Pancreas (tissue), 10 donors: ENCODE results near the gene TENT5C. TPM values are rescaled to one million over a fixed set of nuclear protein-coding genes. Genes with fewer than 3 reads are reported as not detected.
"Not testable (repeated sequence)": the region's sequence is repeated elsewhere in the genome, so short reads cannot be mapped to it uniquely, and the experiment has no call there.

Experiments
- ATAC-seq, 4 donors: fragments of 200-7000 bp; cut with Tn5 transposase; one replicate each; pipeline versions ENCODE4 v1.8.0 to v1.9.1; 2020; ENCODE audit warnings: mild to moderate bottlenecking in 4 of 4, moderate library complexity in 4 of 4
- DNase-seq, 6 donors: peaks; one replicate each; pipeline ENCODE4 v3.0.0-alpha.2; 2020
- FAIRE-seq: peaks from 2 replicates; lab custom pipeline; 2012; peaks lifted over from hg19 to GRCh38; lab: Jason Lieb, UNC
- H3K27ac ChIP-seq, 4 donors: fragments of 200-600 bp; sonication (generic); 1 replicate in 3 of 4; 2 replicates in 1 of 4; pipeline versions ENCODE4 v1.5.0 to v1.8.0; 2020
- H3K27me3 ChIP-seq, 4 donors: fragments of 200-600 bp; one replicate each; pipeline ENCODE4 v1.8.0; 2021
- H3K36me3 ChIP-seq, 3 donors: fragments of 200-600 bp; sonication (generic) in 1 of 3; one replicate each; pipeline versions ENCODE4 v1.5.0 to v1.8.0; 2020 to 2021
- H3K4me1 ChIP-seq, 3 donors: fragments of 200-600 bp; one replicate each; pipeline ENCODE4 v1.8.0; 2021
- H3K4me3 ChIP-seq, 4 donors: fragments of 200-600 bp; sonication (generic) in 2 of 4; one replicate each; pipeline versions ENCODE4 v1.5.0 to v1.8.0; 2020 to 2021
- H3K9me3 ChIP-seq, 4 donors: fragments of 200-600 bp; one replicate each; pipeline ENCODE4 v1.8.0; 2021
- CTCF ChIP-seq, 4 donors: fragments of 200-600 bp; sonication (generic) in 3 of 4; IDR thresholded peaks; one replicate each; pipeline versions ENCODE4 v1.5.0 to v1.8.0; 2021; ENCODE audit warnings: antibody characterized with exemption in 4 of 4
- WGBS, 2 donors: extraction: QIAGEN DNeasy Blood & Tissue Kit; methylation state at CpG; one replicate each; pipeline ENCODE4 v1.1.7; 2013; 5-methylcytosine and 5-hydroxymethylcytosine counted together
- intact Hi-C, 3 donors: fragments of 100-400 bp; cut with DNase I; formaldehyde crosslinking; loops; one replicate each; pipeline versions ENCODE4 v1.11.1 to v1.14.2; 2022
- polyA plus RNA-seq, 2 donors: library from polyadenylated mRNA; stranded (reverse); fragments of 200-250 nt; gene quantifications; one replicate each; pipeline ENCODE4 v1.2.3, GENCODE V29; 2013
- total RNA-seq, 6 donors: library from RNA; stranded (reverse); fragmentation: NEBNext Ultra II Directional in 4 of 6; extraction: Animal tissue kit (Norgen Biotek cat#: 25700) in 4 of 6; gene quantifications; one replicate each; pipeline versions ENCODE4 v1.2.1 to v1.2.4, GENCODE V29; 2021 to 2023
- donor health status: healthy with polysubstance abuse.
- donor health status: DM: no; HTN: no; CAD: no; lungs with moderate emphysema.
- donor health status: DM: no; HTN: no; CAD: no.
- donor health status: control.
- donor health status: control.
- donor health status: Bipolar disorder and iron deficiency.
- donor health status: DM: yes; HTN: yes; CAD: no.
- donor health status: DM: no; HTN: no; CAD: no.
- donor health status: DM: no; HTN: no; CAD: no.
- donor health status: DM: yes; HTN: yes; CAD: no.

TENT5C gene
- 10 to 100 TPM; 21.5 to 68.1 (median 38.3) TPM for total RNA-seq
- polyA plus RNA-seq: 10 to 100 TPM in 1 of 2 donors, 1 to 10 TPM in 1; 6.7 to 19.1 TPM

- no peak for TF ChIP-seq CTCF (IDR thresholded peaks at IDR 0.05)
- no peaks in the 10 kb centered on the region for H3K9me3 ChIP-seq
- FAIRE-seq: peak; percentile 83
- 0 to 1% methylated on average over 53 to 79 of the region's 79 CpGs for WGBS, 2 donors
- peak; percentile 86 to 93 (median 89) for ATAC-seq
- peak within 1 kb of the TSS; percentile 85 to 94 (median 88) for H3K27ac ChIP-seq
- DNase-seq: peak; percentile 98 to 100 (median 99)
- H3K27me3 ChIP-seq: no peaks in the 10 kb centered on the region
- peak within 1 kb of the TSS; percentile 74 to 95 (median 88) for H3K4me3 ChIP-seq
- H3K4me1 ChIP-seq: peaks cover 0 to 9% (median 0%) of the 10 kb centered on the region in 3 donors
- H3K36me3 ChIP-seq: no peaks in the 10 kb centered on the region
- intact Hi-C loops: no loop called here
Observed at GRCh38 chr1:117605774-117606648, at the start of gene TENT5C. Gene TENT5C, plus strand, starts transcription at chr1:117606048. Its CDS starts 16,821 bp downstream, at chr1:117622869.

DNA sequence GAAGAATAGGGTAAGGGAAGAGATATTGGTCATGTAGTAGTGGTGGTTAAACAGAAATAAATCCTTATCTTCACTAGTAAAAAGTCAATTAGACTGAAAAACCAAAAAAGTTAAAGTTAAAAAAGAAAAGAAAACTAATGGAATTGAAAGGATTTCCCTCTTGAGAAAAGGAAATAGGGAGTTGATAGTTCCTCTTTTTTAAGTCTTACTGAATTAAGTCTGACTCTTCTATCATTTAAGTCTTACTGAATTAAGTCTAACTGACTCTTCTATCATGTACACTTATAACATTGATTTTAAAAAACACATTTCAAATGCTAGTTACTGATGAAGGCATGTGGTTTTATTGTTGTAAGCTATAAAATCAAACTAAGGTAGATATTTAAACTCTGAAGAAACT lies 49.5 kb upstream of the TENT5C start:
- TF ChIP-seq CTCF (IDR thresholded peaks at IDR 0.05): no peak
- Histone ChIP-seq H3K36me3 (no peaks in the 10 kb centered on the region), H3K4me3 (no peak overlapping the region), H3K27ac (no peak overlapping the region), H3K4me1 (no peaks in the 10 kb centered on the region), H3K27me3 (no peaks in the 10 kb centered on the region), H3K9me3 (no peaks in the 10 kb centered on the region)
- DNase-seq (no peak), ATAC-seq (no peak), FAIRE-seq (no peak)
- intact Hi-C loops: no loop called here

GRCh38 chr1:117556976-117557375 lies 48.9 kb upstream of the TENT5C start:
- Histone ChIP-seq H3K4me1 (peaks cover 0 to under 1% (median 0%) of the 10 kb centered on the region in 3 donors), H3K27ac (no peak overlapping the region), H3K9me3 (no peaks in the 10 kb centered on the region), H3K36me3 (no peaks in the 10 kb centered on the region), H3K4me3 (no peak overlapping the region), H3K27me3 (no peaks in the 10 kb centered on the region)
- intact Hi-C loops: no loop called here
- no peak for TF ChIP-seq CTCF (IDR thresholded peaks at IDR 0.05)
- ATAC-seq (no peak), DNase-seq (no peak), FAIRE-seq (no peak)

GRCh38 chr1:117558451-117558850 lies 47.4 kb upstream of the TENT5C start:
- ATAC-seq, H3K4me3 ChIP-seq, H3K36me3 ChIP-seq, DNase-seq, intact Hi-C loops, H3K27ac ChIP-seq, H3K9me3 ChIP-seq, H3K27me3 ChIP-seq, FAIRE-seq: not testable (repeated sequence)
- H3K4me1 ChIP-seq: peaks cover 5 to 12% (median 7%) of the 10 kb centered on the region in 3 donors

DNA sequence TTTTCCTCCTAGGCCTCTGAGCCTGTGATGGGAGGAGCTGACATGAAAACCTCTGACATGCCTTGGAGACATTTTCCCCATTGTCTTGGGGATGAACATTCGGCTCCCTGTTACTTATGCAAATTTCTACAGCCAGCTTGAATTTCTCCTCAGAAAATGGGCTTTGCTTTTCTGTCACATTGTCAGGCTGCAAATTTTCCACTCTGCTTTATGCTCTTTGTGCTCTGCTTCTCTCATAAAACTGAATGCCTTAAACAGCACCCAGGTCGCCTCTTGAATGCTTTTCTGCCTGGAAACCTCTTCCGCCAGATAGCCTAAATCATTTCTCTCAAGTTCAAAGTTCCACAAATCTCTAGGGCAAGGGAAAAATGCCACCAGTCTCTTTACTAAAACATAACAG lies 46.7 kb upstream of the TENT5C start:
- ATAC-seq (no peak), FAIRE-seq (no peak), DNase-seq (no peak)
- 94 to 96% methylated on average over 3 of the region's 3 CpGs for WGBS, 2 donors
- H3K4me3 ChIP-seq: no peak overlapping the region
- no peaks in the 10 kb centered on the region for H3K27me3 ChIP-seq
- H3K4me1 ChIP-seq: peaks cover 6 to 13% (median 7%) of the 10 kb centered on the region in 3 donors
- H3K36me3 ChIP-seq: no peaks in the 10 kb centered on the region
- no peak overlapping the region for H3K27ac ChIP-seq
- H3K9me3 ChIP-seq: no peaks in the 10 kb centered on the region
- no peak for TF ChIP-seq CTCF (IDR thresholded peaks at IDR 0.05)
- intact Hi-C loops: no loop called here
